Calu3 (cell line): ENCODE data around the gene DCP2. TPM values are rescaled to one million over a fixed set of nuclear protein-coding genes. Genes with fewer than 3 reads are reported as not detected.

ENCODE experiments used
- BruUV-seq: library from RNA; stranded (reverse); fragments of 400-500 nt; replicated peaks from 2 replicates; lab custom pipeline; 2021; lab: Mats Ljungman, UMichigan
- CTCF ChIA-PET: fragments of 300-600 bp; sonication (Branson Sonifier 250); formaldehyde crosslinking; loops from one replicate; lab custom pipeline; 2022; ENCODE audit warnings: antibody characterized with exemption; lab: Charles Lee
- DNase-seq: peaks from one replicate; pipeline ENCODE4 v3.0.0; 2022
- H3K27ac Mint-ChIP-seq: one replicate; pipeline ENCODE4 v1.8.0; 2022; ENCODE audit warnings: mixed read lengths; ENCODE audit not compliant: unreplicated experiment
- H3K27me3 Mint-ChIP-seq: one replicate; pipeline ENCODE4 v1.8.0; 2022; ENCODE audit warnings: mixed read lengths; ENCODE audit not compliant: unreplicated experiment
- H3K36me3 Mint-ChIP-seq: one replicate; pipeline ENCODE4 v1.8.0; 2022; ENCODE audit warnings: mild to moderate bottlenecking, moderate library complexity, mixed read lengths; ENCODE audit not compliant: insufficient read depth, unreplicated experiment
- H3K4me1 Mint-ChIP-seq: one replicate; pipeline ENCODE4 v1.8.0; 2022; ENCODE audit warnings: mild to moderate bottlenecking, low read depth, mixed read lengths; ENCODE audit not compliant: unreplicated experiment
- H3K4me3 Mint-ChIP-seq: one replicate; pipeline ENCODE4 v1.8.0; 2022; ENCODE audit warnings: mild to moderate bottlenecking, low read depth, moderate library complexity, mixed read lengths; ENCODE audit not compliant: unreplicated experiment
- H3K9me3 Mint-ChIP-seq: one replicate; pipeline ENCODE4 v1.8.0; 2022; ENCODE audit warnings: low read depth, mixed read lengths; ENCODE audit not compliant: unreplicated experiment
- intact Hi-C: fragments of 100-400 bp; cut with micrococcal nuclease; formaldehyde crosslinking; loops from one replicate; pipeline ENCODE4 v1.10.0; 2022; ENCODE audit not compliant: unreplicated experiment
- total RNA-seq: library from RNA; stranded (reverse); gene quantifications from 2 replicates; pipeline ENCODE4 v1.2.3, GENCODE V29; 2022
- TF ChIP-seq, protein P1 (sequence below): fragments of 200-600 bp; IDR thresholded peaks from one replicate; pipeline ENCODE4 v1.8.0; 2022; ENCODE audit warnings: antibody characterized with exemption; ENCODE audit not compliant: unreplicated experiment

DCP2 gene
- total RNA-seq, 1 experiment from 2014 or later, result 56.0 TPM

DNA sequence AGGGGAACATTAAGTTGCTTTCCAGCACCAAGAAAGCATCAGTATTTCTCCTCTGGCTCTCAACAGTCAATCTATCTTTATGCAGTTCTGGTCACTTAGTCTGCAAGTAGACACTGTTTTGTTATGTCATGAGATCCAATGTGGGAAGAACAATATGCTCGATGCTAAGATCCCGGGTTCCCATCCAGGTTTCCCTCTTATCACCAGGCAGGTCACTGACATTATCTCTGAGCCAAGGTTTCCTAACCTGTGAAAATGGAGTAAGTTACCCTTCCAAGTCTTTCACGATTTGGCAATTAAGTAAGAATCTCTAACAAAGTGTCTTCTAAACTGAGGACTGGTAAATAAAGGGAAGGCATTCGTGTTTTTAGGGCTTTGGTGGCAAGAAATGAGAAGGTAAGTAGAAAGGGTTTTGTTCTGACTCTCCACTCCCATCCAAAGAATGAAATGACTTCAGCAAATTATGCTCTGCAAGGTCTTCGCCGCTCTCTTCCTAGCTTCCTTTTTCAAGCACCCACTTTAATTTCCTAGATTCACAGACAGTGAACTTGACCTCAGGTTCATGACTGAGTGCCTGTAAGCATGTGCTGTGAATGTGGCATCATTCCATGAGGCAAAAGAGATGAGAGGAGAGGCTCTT is 86.4 kb downstream of the DCP2 start:
- Mint-ChIP-seq H3K4me1 (no peaks in the 10 kb centered on the region), H3K36me3 (no peaks in the 10 kb centered on the region), H3K9me3 (no peaks in the 10 kb centered on the region), H3K27ac (no peak overlapping the region), H3K4me3 (no peak overlapping the region), H3K27me3 (no peaks in the 10 kb centered on the region)
- BruUV-seq, result no TSS peak
- TF ChIP-seq, protein P1, sequence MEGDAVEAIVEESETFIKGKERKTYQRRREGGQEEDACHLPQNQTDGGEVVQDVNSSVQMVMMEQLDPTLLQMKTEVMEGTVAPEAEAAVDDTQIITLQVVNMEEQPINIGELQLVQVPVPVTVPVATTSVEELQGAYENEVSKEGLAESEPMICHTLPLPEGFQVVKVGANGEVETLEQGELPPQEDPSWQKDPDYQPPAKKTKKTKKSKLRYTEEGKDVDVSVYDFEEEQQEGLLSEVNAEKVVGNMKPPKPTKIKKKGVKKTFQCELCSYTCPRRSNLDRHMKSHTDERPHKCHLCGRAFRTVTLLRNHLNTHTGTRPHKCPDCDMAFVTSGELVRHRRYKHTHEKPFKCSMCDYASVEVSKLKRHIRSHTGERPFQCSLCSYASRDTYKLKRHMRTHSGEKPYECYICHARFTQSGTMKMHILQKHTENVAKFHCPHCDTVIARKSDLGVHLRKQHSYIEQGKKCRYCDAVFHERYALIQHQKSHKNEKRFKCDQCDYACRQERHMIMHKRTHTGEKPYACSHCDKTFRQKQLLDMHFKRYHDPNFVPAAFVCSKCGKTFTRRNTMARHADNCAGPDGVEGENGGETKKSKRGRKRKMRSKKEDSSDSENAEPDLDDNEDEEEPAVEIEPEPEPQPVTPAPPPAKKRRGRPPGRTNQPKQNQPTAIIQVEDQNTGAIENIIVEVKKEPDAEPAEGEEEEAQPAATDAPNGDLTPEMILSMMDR, result no peak
- DNase-seq, result no peak
- CTCF ChIA-PET, result no interaction called here
- intact Hi-C loops, result no loop called here

DNA sequence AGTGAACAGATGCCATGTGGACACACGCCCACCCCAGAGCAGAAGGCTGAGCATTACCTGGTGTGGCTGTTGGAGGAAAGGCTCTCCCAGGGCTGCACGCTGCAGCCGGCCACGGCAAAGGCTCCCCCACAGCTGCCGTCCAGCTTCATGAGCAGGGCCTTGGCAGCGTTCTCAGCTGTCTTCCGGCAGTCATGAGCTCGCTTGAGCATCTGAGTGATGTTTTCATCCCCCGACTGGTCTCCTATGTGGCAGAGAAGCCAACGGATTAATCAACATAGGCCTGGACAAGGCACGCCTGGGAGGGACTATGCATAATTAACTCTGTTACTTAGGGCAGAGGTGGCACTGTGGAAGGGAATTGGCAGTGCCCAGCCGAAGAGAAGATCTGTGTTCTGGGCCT is 87.3 kb downstream of the DCP2 start:
- CTCF ChIA-PET, result no interaction called here
- DNase-seq, result no peak
- no peak overlapping the region for H3K27ac Mint-ChIP-seq
- no peaks in the 10 kb centered on the region for H3K36me3 Mint-ChIP-seq
- intact Hi-C loops, result no loop called here
- TF ChIP-seq, protein P1, result no peak
- H3K27me3 Mint-ChIP-seq, result no peaks in the 10 kb centered on the region
- no peaks in the 10 kb centered on the region for H3K4me1 Mint-ChIP-seq
- no peak overlapping the region for H3K4me3 Mint-ChIP-seq
- BruUV-seq, result no TSS peak
- H3K9me3 Mint-ChIP-seq, result no peaks in the 10 kb centered on the region

DNA sequence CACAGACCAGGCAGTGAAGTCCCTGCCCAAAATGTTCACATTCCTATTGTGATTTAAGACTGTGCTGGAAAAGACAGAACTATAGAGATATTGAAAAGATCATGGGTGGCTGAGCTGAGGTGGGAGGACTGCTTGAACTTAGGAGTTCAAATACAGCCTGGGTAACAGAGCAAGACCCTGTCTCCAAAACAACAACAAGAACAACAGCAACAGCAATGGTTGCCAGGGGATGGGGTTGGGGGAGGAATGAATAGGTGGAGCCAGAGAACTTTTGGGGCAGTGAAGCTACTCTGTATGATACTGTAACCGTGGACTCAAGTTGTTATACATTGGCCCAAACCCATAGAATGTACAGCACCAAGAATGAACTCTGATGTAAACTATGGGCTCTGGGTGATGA is 88.2 kb downstream of the DCP2 start:
- no peaks in the 10 kb centered on the region for H3K36me3 Mint-ChIP-seq

DNA sequence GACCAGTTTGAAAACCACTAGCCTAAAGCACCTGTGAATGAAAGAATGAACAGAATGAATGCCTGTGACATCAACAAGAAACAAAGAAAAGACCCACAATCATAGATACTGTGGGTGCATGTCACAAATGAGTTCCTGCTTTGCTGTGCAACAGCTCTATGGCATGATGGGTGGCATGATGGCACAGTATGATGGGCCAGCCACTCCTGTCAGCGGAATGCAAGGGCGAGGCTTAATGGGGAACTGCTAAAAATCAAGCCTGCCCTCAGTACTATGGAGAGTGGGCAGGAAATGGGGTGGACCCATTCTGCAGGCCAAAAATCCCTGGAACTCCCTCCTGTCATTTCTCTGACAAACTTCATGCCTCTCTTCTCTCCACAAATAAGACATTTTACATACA is 89.0 kb downstream of the DCP2 start:
- intact Hi-C loops, result no loop called here
- no peaks in the 10 kb centered on the region for H3K9me3 Mint-ChIP-seq
- CTCF ChIA-PET, result interaction anchor here (0.6 kb wide), 1 partner anchor 104 kb away, joined by 3 read pairs; no protein-coding TSS in a partner anchor
- H3K27me3 Mint-ChIP-seq, result no peaks in the 10 kb centered on the region
- no peak overlapping the region for H3K4me3 Mint-ChIP-seq
- no peaks in the 10 kb centered on the region for H3K4me1 Mint-ChIP-seq
- TF ChIP-seq, protein P1, result no peak
- BruUV-seq, result no TSS peak
- DNase-seq, result no peak
- no peak overlapping the region for H3K27ac Mint-ChIP-seq
- H3K36me3 Mint-ChIP-seq, result no peaks in the 10 kb centered on the region

More for the DNA sequence above, 88.2 kb downstream of the DCP2 start:
- no TSS peak for BruUV-seq
- CTCF ChIA-PET, result no interaction called here
- TF ChIP-seq, protein P1, result no peak
- no peaks in the 10 kb centered on the region for H3K27me3 Mint-ChIP-seq
- H3K4me1 Mint-ChIP-seq, result no peaks in the 10 kb centered on the region
- intact Hi-C loops, result no loop called here
- H3K4me3 Mint-ChIP-seq, result no peak overlapping the region
- H3K27ac Mint-ChIP-seq, result no peak overlapping the region
- no peaks in the 10 kb centered on the region for H3K9me3 Mint-ChIP-seq
- DNase-seq, result no peak
